ENCODE measurements around the gene HAGH.
A peak's percentile ranks its signal among the peaks of the same experiment; 100 is the strongest.
"Not testable (repeated sequence)": the region's sequence is repeated elsewhere in the genome, so short reads cannot be mapped to it uniquely, and the experiment has no call there.

HAGH gene

DNA sequence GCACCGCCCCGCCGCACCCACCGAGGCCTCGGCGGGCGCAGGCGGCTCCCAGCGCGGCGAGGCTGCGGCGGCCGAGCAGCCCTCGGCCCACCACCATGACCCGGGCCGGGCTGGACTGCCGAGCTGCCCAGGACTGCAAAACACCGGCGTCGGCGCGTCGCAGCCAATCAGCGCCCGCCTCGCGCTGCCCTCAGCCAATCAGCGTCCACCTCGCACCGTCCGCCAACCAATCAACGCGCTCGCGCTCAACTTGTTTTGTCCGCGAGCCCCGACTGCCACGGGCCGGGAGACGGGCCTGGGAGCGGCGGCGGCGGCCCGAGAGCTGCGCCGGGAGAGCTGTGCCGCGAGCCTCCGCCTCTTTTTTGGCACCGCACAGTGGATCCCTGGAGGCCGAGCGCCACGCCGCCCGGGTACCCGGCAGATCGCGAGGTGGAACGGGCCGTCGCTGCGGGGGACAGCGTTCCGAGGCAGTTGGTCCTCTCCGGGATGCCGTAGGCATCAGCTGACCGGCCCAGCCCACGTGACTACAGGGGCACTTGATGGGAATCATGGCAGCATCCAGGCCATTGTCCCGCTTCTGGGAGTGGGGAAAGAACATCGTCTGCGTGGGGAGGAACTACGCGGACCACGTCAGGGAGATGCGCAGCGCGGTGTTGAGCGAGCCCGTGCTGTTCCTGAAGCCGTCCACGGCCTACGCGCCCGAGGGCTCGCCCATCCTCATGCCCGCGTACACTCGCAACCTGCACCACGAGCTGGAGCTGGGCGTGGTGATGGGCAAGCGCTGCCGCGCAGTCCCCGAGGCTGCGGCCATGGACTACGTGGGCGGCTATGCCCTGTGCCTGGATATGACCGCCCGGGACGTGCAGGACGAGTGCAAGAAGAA is at the start of gene HAGH, which contains the start of gene FAHD1:
TSS of gene HAGH (minus strand) at position 135 of the 883 bp plus-strand sequence. CDS start at position 97, 38 bp downstream.
TSS of gene FAHD1 (plus strand) at position 516 of the 883 bp plus-strand sequence. CDS start at position 549, 33 bp downstream.
- DNase-seq (ENCODE audit: low spot score): peak; percentile 100

DNA sequence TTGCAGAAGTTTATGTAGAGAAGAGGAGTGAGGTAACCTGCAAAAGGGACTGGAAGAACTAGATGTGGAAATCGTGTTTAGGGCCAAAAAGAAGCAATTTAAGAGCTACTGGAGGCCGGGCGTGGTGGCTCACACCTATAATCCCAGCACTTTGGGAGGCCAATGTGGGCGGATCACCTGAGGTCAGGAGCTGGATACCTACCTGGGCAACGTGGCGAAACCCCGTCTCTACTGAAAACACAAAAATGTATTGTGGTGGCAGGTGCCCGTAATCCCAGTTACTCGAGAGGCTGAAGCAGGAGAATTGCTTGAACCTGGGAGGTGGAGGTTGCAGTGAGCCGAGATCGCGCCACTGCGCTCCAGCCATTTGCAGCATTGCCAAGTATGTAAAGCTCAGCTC is 49.4 kb upstream of the HAGH start:
- not testable (repeated sequence) for DNase-seq (ENCODE audit: low spot score)

DNA sequence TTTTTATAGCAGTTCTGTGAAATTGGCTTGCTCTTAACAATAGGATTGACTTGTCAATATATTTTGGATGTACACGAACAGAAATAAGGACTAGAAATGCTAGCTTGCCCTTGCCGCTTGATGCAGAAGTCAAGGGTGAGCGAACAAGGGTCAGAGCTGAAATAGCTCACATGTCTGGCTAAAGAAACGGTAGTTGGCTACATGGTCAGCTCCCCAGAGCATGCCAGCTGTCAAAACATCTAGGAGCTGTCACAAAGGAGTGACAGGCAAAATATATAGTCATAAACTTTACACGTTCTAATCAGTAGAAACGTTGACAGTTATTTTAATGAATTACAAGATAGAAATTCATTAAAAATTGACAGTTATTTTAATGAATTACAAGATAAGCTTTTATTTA is 48.2 kb upstream of the HAGH start:
- no peak for DNase-seq (ENCODE audit: low spot score)

DNA sequence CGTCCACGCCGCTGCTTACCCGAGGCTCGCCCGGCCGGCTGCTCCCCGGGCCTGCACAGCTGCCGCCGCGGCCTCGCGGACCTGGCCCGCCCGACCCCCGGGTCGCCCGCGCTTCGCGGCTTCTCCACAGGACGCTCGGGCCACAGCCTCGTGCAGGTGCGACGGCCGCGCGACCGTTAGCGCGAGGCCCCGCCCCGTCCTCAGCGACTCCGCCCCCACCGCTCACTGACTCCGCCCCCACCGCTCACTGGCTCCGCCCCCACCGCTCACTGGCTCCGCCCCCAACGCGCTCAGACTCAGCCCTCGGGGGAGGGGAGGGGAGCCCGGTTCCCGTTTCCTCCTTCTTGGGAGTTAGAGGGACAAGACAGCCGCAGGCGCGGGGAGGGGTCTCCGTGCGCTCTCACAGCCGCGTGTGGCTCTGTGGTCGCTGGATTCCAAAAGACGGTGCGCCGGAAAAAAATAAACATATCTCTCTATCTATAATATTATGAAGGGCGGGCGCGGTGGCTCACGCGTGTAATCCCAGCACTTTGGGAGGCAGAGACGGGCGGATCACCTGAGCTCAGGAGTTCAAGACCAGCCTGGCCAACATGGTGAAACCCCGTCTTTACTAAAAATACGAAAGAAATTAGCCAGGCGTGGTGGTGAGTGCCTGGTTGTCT is 45.5 kb upstream of the HAGH start, which contains the start of gene MEIOB:
TSS of gene MEIOB (minus strand) at position 191 of the 662 bp plus-strand sequence. CDS start 3,989 bp downstream, outside the sequence.
- peak; percentile 48 for DNase-seq (ENCODE audit: low spot score)

DNA sequence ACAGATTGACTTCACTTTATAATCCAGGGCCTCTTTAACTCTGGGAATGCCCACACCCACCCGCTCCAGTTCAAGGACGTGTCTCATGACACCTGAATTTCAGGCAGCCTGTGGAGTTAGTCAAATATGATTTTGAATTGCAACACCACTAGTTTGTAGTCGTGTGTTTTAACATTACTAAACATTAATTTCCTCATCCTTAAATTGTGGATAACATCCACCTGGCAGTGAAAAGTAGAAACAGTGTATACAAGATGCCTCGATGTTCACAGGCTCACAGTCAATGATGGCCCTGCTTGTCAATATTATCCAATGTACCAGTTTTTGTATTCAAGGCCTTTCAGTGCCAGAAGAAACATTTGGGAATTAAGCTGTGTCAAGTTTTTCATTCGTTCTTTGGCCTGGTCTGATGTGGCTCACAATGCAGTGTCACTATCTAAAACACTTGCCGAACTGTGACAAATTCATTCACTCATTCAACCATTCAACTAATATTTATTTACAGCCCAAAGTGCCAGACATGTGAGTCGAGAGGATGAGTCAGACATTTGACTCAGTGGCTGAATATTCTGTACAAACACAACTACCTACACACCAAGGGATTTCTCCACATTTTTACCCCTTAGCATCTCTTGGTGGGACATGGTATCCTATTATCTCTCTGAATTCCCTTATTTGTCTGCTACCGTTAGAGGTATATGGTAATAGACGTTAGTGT is 43.9 kb upstream of the HAGH start:
- peak; percentile 67 for DNase-seq (ENCODE audit: low spot score)

DNA sequence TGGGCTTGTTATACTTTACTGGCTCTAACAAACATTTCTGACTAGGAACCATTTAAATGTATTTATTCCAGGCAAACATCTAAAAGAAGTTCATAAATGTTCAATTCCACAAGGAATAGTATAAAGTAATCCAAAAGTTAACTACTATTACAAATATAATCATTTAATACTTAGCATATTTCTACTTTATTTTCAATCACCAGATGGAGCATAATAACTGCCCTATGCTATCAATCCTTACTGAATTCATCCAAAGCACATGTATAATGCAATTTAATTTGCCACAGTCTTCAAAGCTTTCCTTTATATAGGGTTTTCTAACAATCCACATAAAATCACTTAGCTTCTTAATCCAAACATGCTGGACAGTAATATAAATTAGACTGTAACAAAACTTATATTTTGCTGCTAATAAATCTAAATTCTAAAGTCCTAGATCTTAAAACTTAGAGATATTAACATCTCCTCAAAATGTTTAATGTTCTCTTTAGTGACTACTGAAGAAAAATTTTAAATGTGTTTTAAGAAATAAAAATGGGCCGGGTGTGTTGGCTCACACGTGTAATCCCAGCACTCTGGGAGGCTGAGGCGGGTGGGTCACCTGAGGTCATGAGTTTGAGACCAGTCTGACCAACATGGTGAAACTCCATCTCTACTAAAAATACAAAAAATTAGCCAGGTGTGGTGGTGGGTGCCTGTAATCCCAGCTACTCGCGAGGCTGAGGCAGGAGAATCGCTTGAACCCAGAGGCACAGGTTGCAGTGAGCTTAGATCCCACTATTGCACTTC is 39.5 kb upstream of the HAGH start:
- no peak for DNase-seq (ENCODE audit: low spot score)

DNA sequence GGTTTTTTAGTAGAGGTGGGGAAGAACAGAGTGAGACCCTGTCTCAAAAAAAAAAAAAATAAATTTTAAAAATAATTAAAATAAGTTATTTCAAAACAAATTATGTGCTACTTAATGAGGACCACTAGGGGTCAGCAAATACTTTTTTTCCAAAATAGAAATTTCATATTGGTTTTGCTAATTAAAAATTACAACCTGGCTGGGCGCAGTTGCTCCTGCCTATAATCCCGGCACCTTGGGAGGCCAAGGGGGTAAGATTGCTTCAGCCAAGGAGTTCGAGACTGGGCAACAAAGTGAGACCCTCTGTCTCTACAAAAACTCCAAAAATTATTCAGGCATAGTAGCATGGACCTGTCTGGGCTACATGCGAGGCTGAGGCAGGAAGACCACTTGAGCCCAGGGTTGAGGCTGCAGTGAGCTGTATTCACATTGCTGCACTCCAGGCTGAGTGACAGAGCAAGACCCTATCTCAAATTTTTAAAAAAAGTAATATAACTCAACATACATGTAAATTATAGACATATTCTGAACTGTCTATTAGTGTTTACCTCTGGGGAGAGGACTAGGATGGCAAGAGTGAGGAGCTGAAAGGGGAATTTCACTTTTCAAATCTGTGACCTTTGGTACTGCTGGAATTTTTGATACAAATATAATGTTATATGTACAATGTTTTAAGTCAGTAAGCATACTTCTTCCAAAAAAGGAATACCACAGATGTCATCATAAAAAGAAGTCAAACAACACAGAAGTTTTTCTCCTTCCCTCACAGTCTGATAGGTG is 37.2 kb upstream of the HAGH start:
- DNase-seq (ENCODE audit: low spot score): no peak

DNA sequence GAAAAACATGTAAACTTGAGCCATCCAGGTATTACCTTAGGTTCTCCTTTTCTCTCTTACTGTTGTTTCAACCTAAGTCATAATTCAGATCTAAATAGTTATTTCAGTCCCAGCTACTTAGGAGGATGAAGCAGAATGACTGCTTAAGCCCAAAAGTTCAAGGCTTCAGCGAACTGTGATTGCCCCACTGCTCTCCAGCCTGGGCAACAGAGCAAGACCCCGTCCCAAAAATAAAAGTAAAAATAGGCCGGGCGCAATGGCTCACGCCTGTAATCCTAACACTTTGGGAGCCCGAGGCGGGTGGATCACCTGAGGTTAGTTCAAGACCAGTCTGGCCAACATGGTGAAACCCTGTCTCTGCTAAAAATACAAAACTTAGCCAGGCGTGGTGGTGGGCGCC is 35.8 kb upstream of the HAGH start:
- DNase-seq (ENCODE audit: low spot score): no peak

DNA sequence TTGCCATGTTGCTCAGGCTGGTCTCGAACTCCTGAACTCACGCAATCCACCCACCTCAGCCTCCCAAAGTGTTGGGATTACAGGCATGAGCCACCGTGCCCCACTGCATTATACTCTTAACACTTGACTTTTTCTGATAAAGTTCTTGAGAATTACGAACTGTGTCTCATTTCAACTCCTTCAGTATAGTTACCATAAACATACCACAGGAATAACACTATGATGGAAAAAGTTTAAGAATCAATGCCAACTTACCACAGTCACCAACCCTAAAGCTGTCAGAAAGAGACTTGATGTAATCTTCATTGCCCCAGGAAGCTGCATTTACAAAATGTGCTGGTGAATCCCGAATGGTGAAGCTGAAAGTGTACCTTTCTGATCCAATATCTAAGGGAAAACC is 35.1 kb upstream of the HAGH start:
- no peak for DNase-seq (ENCODE audit: low spot score)

DNA sequence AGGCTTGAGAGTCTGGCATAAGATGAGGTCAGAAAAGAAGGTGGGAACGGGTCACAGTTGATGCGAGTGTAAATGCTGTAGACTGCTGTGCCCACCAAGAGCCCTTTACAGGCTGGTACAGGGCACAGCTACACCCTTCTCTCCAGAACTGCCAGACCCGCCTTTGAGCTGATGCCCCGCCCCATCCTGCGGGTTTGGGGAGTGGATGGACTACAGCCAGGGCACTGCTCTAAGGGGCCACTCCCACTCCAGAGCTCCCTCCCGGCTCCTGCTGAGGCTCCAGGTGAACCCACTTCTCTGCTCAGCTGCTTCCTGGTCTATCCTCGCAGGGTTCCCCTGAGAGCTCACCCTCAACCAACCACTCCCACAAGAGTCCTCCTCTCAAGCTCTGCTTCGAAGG is 33.0 kb upstream of the HAGH start:
- DNase-seq (ENCODE audit: low spot score): no peak

DNA sequence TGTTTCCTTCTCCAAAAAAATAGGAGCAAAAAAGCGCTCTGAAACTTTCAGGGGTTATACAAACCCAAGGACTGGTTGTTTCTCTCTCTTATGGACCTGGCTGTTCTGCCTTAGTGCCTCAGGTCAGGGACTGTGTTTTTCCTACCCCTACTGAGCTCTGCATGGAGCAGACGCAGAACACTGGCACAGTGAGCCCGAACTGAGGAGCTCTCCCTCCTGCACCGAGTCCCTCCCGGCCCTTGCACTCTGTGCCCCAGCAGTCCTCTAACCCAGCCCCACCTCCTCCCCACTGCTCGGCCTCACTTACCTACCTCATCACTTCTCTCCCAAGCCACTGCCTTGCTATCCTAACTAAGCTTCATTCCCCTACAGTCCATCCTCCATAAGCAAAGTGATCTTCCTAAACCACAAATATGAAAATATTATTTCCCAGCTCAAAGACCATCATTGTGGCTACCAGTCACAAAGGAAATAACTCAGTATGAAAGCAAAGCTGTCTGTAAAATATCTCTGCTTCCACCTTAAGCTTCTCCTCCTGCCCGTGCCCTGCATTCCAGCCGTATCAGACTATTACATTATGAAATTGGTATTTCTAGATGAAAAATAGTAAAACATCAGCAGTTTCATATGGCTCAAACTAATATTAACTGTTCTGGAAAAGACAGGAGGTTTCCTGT is 31.7 kb upstream of the HAGH start:
- DNase-seq (ENCODE audit: low spot score): no peak

DNA sequence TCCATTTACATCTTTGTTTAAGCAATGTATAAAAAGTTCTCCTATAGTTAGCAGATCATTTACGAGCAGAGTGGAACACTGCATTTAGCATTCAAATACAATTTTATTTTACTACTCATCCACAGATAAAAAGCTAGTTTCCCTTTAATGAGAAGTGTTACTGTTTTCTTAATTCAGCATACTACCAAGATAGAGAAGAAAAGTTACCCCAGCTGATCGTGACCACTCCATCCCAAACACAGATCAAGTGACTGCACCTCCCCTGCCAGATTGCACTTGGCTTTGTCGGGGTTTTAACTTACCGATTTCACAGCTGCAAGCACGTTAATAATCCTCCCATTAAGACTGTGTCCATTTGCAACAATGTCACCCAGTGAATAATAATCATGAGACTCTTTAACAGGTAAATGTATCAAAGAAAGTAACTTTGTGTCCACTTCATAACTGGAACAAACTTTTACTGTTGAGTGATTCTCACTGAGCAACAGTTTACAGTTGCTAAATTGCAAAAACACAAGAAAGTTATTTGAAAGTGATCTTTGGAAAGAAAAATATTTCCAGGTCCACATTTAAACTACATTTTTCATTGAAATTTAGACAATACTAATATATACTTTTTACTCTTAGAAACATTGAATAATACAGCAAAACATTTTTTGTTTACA is 30.9 kb upstream of the HAGH start:
- no peak for DNase-seq (ENCODE audit: low spot score)

DNA sequence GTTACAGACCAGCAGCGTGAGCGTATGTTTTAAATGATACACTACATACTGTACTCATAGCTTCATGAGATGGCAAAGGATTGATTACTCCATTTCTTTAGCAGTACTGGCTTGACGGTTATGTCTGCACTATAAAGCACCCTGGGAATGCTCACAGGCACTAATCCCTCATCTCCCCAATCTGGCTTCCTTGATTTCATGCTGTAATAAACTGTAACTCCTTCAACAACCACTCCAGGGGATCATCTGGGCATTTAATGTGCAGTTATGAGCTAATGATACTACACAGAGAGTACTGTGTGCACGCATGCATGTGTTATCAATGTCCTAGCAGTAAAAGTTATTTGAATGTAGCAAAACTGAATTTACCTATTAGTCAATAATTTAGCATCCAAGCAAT is 25.2 kb upstream of the HAGH start:
- DNase-seq (ENCODE audit: low spot score): no peak

DNA sequence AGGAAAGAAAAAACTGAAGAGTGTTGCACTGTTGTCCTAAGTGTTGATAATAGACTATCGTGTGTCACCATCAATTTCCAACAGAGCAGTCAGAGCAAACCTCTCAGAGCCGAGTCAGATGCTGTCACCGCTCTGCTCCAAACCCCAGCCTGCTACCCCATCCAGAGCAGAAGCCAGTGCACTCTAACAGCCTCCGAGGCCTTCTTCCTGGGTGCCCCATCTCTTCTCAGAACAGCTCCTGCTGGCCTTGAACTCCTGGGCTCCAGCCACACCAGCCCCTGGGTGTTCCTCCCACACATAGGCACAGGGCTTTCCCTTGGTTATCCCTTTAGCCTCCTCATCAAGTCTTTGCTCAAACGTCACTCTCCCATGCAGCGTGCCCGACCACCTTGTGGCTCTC is 24.4 kb upstream of the HAGH start:
- no peak for DNase-seq (ENCODE audit: low spot score)

DNA sequence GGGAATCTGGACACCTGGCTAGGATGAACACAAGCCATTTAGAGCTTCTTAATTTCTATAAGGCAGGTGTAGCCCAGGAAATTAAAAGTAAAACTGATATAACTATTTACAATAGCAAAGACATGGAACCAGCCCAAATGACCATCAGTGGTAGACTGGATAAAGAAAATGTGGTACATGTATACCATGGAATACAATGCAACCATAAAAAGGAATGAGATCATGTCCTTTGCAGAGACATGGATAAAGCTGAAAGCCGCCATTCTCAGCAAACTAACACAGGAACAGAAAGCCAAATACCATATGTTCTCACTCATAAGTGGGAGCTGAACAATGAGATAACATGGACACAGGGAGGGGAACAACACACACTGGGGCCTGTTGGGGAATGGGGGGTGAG is 19.8 kb upstream of the HAGH start:
- no peak for DNase-seq (ENCODE audit: low spot score)

DNA sequence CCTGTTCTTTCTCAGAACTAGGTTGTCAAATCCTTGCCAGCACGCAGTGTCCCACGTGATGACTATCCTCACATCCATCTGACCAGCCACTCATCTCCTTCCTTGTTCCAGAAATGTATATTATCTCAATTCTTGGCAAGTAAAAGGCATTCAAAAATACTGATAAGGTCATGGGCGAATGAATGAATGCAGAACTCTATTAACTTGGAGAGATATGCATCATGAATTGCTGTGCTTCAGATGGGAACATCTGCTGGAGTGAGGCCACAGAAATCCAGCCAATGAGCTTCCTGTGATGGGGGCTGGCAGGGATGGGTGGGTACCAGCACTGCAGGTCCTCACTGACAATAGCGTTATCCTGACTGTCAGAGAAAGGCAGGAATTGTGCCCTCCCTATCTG is 19.4 kb upstream of the HAGH start:
- DNase-seq (ENCODE audit: low spot score): no peak

DNA sequence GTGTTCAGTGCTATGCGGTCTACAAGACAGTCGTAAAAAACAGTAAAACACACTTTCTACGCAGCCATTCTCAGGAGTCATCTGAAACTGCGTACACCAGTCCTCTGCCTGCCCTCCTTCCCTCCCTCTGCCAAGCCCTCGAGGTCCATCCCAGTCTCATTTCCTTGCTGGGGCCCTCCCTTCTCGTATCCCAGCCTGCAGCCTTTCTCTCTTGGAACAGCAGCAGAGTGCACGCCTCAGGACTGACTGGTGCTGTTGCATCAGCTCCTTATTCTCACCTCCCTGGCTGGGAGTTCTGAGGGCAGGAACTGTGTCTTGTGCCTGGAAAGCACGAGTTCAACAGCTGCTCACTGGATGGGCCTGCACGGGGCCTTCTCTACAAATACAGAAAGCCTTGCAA is 12.9 kb upstream of the HAGH start:
- DNase-seq (ENCODE audit: low spot score): no peak

DNA sequence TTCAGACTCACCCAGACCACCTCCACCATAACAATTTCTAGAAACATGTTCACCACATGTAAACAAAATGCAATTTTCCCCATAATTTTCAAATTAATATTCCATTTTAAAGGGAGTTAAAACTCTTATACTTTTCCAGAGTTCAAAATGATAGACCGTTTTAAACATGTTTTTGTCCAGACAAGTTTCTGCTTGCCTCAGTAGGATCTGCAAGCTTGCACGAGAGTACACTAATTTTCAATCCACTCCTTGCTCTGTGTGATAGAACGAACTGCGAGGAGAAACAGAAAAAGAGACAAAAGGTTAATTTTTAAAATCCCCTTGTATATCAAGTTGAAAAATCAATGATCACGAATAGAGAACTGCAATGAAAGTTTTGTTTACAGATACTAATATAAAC is 7.5 kb upstream of the HAGH start:
- DNase-seq (ENCODE audit: low spot score): no peak

DNA sequence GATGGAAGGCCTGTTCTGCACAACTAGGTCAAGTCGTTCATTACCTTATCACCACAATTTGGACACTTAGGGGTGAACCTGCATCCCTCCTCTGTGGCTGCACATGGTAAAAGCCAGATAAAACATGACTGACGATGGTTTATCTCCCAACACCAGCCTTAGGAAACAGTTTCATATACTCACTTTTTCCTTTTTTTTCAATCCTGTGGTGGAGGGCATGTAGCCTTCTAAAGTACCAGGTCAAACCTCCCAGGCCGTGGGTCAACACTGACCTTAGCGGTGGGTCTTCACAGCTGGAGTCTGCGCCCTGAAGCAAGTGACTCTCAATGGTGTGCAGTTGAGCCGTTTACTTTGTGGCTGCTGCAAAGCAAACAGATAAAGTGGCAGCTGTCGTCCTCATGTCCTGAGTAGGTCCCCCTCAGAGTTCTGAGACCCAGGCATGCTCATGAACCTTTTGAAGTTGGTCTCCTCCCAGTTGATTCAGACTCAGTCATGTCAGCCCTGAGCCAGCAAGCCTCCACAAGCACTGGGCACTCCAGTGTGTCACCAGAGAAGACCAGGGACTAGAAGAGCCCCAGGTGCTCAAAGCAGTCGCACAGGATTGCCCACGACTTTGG is 6.3 kb upstream of the HAGH start:
- no peak for DNase-seq (ENCODE audit: low spot score)
